GM20000 (cell line): ENCODE results near the gene AP4B1.

ENCODE experiments used
- DNase-seq: peaks from one replicate; pipeline ENCODE4 v3.0.0; 2012; ENCODE audit warnings: low spot score
- TF ChIP-seq, protein P1 (sequence below): IDR thresholded peaks from 2 replicates; pipeline ENCODE4 v1.5.1; 2012; ENCODE audit warnings: mild to moderate bottlenecking, control low read depth; ENCODE audit errors: extremely low read depth, missing control alignments

AP4B1 gene

DNA sequence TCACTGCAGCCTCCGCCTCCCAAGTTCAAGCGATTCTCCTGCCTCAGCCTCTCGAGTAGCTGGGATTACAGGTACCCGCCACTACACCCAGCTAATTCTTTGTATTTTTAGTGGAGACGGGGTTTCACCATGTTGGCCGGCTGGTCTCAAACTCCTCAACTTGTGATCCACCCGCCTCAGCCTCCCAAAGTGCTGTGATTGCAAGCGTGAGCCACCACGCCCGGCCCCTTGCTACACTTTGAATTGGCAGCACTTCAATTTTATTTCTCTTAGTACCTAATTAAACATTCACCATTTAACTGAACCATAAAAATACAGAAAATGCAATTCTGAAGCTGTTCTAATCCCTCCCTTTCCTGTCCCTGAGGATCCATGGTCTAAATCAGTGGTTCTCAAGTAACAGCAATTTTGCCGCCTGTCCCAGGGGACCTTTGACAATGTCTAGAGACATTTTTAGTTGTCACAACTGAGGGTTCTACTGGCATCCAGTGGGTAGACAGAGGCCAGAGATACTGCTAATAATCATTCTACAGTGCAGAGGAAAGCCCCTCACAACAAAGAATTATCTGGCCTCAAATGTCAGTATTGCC, 12.9 kb downstream of the AP4B1 start:
- no peak for DNase-seq
- TF ChIP-seq, protein P1, sequence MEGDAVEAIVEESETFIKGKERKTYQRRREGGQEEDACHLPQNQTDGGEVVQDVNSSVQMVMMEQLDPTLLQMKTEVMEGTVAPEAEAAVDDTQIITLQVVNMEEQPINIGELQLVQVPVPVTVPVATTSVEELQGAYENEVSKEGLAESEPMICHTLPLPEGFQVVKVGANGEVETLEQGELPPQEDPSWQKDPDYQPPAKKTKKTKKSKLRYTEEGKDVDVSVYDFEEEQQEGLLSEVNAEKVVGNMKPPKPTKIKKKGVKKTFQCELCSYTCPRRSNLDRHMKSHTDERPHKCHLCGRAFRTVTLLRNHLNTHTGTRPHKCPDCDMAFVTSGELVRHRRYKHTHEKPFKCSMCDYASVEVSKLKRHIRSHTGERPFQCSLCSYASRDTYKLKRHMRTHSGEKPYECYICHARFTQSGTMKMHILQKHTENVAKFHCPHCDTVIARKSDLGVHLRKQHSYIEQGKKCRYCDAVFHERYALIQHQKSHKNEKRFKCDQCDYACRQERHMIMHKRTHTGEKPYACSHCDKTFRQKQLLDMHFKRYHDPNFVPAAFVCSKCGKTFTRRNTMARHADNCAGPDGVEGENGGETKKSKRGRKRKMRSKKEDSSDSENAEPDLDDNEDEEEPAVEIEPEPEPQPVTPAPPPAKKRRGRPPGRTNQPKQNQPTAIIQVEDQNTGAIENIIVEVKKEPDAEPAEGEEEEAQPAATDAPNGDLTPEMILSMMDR = no peak

DNA sequence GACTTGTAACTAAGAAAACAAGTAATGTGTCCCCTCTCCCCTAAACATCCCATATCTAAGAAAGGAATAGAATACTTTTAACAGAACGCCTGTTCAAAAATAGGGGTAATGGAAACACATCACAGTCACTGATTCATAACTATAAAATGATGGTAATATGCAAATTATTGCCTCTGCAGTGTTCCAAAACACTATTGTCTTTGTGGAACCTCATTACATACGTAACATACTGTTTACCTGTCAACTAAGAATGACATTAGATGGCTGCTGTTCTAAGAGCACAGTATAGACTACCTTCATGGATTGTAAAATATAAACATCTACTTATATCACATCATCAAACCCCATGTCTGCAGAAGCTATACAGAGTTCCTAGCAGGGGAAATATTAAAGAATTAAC, 13.8 kb downstream of the AP4B1 start:
- TF ChIP-seq, protein P1 = no peak
- no peak for DNase-seq

DNA sequence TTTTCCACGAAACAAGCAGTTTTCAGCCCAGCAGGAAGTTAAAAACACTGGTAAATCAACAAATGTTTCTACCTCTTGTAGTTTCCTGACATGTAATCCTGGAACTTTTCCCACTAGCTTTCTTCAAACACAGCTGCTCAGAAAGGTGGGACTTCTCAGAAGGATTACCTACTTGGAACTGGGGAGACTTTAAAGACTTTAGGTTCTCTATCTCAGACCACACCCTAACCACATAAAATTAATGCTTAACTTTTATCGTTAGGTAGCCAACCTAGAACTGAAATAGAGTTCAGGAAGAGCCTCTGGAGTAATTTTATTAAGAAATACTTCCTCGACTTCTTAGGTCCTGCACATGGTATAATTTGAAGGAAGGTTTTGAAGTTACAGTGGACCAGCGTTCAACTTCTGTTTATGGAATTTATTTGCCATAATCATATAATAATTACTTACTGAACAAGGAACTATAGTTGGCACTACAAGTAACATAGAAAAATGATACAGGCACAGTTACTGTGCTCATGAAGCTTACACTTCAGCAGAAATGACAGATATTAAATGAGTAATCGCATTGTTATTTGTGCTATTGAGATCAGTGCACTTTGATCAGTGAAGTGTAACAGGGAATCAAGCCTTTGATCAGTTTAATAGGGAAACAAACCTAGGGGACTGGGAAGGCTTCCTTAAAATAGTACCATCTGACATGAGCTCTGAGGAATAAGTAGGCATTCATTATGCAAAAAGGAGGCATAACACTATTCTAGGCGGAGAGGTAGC, 17.0 kb downstream of the AP4B1 start, which contains the start of gene BCL2L15:
TSS of gene BCL2L15 (minus strand) at position 180 of the 774 bp plus-strand sequence. CDS start 206 bp downstream, outside the sequence.
- DNase-seq = no peak
- TF ChIP-seq, protein P1 = no peak

DNA sequence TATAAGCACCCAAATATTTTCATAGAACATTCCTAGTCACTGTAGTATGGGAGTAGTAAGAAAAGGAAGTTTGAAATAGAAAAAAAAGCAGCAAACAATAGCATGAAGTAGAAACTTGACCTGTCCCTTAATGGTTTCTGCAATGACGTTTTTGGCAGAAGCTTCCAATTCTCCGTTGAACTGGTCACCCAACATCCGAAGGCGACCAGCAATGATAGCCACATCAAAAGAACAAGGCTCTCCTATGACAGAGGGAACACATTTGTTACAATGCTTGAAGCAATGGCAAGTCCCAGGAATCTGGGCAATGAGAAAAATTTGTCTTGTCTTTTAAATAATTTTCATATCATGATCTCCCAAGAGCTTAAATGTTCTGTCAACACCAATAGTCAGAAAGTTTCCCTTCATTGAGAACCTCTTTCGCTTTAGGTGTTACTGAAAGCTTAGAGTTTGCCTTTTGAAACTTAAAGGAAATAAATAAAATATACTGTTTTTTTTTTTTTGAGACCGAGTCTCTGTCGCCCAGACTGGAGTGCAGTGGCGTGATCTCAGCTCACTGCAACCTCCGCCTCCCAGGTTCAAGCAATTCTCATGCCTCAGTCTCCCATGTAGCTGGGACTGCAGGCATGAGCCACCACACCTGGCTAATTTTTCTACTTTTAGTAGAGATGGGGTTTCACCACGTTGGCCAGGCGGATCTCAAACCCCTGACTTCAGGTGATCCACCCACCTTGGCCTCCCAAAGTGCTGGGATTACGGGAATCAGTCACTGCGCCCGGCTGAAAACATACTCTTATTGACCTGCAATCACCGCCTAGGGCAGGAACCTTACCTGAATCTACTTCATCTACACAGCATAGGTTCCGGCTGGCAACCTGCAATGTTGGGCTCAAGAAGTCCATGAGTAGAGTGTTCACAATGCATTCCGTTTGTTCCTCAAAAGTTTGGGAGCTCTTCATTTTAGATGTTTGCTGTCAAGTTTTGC, 17.9 kb downstream of the AP4B1 start:
- no peak for DNase-seq
- TF ChIP-seq, protein P1 = no peak

DNA sequence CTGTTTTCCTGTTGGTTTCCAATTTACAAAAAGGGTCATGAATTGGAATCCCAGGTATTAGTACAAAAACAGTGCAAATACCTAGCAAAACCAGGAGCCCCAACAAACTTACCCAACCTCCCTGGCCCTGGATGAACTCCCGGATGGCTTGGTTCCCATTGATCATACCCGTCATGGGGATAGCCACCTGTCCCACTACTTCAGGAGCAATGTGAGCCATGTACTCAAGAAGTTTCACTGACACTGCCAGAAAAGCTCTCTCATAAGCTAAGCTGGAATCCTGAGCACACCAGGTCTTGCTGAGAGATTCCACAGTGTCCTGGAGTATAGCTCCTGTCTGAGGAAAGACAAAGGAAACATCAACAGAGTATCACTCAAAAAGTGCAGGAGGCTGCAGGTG, 22.9 kb downstream of the AP4B1 start:
- DNase-seq = no peak
- TF ChIP-seq, protein P1 = no peak

DNA sequence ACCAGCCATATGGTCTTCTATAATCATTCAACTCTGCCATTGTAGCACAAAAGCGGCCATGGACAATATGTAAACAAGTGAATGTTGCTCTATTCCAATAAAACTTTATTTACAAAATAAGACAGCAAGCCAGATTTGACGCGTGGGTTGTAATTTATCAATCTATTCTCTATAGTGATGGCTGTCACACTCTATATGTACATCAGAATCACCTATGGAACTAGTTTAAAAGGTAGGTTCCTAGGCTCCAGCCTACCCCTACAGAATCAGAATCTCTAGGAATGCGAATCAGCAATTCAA, 24.9 kb downstream of the AP4B1 start:
- TF ChIP-seq, protein P1 = no peak
- DNase-seq = no peak

DNA sequence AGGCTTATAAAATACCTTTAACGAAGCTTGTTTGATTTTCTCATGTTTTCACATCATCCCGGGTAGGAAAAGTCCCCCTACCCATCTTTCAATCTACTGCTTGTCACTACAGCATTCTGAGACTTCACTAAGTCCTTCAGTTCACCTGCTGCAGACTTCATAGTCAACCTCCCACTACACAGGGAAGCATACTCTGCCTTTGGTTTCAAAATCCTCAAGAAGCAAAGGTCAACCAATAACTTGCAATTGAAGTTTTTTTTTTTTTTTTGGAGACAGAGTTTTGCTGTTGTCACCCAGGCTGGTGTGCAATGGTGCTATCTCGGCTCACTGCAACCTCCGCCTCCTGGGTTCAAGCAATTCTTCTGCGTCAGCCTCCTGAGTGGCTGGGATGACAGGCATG, 28.4 kb downstream of the AP4B1 start:
- TF ChIP-seq, protein P1 = no peak
- no peak for DNase-seq
